VCaP (cell line): ENCODE measurements around the gene TRIOBP.

Source experiments
- H3K27ac ChIP-seq: fragments of 450-650 bp; 2 replicates; pipeline ENCODE4 v1.5.1; 2017
- TF ChIP-seq, protein P1 (sequence below): fragments of 450-650 bp; conservative IDR thresholded peaks from 2 replicates; pipeline ENCODE4 v1.5.1; 2017; ENCODE audit warnings: mild to moderate bottlenecking, moderate library complexity

Gene TRIOBP

DNA sequence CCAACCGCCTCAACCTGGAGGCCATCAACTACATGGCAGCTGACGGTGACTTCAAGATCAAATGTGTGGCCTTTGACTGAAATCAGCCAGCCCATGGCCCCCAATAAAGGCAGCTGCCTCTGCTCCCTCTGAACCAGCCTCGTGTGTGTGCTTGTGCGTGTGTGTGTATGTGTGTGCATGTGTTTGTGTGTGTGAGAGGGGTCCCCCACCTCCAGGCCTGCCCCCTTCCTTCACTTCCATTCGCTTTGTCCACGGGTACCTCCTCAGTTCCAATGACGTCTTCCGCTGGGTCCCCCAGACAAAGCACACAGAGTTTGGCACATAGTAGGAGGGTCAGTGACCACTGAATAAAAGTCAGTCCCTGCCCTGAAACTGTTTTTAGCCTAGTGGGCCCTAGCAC is 17.2 kb upstream of the TRIOBP start:
- TF ChIP-seq, protein P1, sequence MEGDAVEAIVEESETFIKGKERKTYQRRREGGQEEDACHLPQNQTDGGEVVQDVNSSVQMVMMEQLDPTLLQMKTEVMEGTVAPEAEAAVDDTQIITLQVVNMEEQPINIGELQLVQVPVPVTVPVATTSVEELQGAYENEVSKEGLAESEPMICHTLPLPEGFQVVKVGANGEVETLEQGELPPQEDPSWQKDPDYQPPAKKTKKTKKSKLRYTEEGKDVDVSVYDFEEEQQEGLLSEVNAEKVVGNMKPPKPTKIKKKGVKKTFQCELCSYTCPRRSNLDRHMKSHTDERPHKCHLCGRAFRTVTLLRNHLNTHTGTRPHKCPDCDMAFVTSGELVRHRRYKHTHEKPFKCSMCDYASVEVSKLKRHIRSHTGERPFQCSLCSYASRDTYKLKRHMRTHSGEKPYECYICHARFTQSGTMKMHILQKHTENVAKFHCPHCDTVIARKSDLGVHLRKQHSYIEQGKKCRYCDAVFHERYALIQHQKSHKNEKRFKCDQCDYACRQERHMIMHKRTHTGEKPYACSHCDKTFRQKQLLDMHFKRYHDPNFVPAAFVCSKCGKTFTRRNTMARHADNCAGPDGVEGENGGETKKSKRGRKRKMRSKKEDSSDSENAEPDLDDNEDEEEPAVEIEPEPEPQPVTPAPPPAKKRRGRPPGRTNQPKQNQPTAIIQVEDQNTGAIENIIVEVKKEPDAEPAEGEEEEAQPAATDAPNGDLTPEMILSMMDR: no peak
- H3K27ac ChIP-seq: no peak overlapping the region

DNA sequence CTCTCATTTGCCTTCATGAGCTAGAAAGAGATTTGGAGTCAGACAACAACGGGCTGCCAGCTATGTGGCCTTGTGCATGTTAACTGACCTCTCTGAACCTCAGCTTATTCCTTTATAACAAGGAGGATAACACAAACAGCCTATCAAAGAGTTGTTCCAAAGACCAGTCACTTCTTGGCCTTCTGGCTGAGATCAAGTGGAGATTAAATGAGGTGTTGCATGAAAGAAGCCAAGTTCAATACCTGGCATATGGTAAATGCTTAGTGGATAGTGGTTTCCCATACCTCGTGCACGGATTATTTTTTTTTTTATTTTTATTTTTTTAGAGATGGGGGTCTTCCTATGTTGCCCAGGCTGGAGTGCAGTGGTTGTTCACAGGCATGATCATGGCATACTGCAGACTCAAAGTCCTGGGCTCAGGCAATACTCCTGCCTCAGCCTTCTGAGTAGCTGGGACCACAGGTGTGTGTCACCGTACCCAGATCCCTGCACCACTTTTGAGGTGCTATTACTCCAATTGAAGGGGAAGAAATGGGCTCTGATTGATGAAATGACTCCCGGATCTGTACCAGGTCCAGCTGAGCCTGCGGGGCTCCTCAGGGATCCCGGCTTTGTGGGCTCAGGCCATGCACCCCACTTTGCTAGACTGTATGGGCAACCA is 16.5 kb upstream of the TRIOBP start:
- TF ChIP-seq, protein P1: no peak
- H3K27ac ChIP-seq: no peak overlapping the region

DNA sequence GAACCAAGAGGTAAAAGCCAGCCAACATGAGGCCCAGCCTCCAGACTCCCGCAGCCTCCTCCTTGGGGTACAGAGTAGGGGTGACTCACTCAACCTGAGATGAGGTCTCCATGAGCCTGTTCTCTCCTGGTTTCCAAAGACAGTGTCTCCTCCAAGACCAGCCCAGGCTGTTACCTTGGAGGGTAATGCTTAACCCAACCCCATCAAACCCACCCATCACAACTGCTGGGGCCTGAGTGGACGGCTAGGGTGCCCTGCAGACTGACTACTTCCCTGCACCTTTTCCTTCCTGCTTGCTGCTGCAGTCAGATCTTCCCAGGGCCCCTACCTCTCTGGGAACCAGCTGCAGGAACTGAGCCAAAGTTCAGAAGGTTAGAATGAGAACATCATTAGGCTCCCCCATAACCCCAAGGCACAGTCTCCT is 15.8 kb upstream of the TRIOBP start:
- TF ChIP-seq, protein P1: no peak
- no peak overlapping the region for H3K27ac ChIP-seq

DNA sequence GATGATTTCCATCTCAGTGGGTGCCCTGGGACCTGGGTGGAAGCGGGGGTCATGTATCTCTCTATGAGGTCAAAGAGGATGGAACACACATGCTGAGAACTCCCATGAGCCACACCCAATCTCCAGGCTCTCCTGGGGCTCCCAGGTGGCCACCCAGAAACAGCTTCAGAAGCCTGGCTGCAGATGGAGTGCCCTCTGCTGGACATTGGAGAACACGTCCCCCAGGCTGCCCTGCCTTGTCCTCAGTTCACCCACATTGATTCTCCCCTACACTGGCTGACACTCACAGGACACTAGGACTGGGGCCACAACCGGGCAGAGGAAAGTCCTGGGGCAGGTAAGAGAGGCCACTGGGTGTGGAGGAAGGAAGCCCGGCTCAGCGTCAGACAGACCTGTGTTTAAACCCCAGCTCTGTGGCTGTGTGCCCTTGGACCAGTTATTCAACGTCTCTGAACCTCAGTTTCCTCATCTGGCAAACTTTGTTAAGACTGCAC is 15.2 kb upstream of the TRIOBP start:
- no peak overlapping the region for H3K27ac ChIP-seq
- TF ChIP-seq, protein P1: peak; percentile 83

DNA sequence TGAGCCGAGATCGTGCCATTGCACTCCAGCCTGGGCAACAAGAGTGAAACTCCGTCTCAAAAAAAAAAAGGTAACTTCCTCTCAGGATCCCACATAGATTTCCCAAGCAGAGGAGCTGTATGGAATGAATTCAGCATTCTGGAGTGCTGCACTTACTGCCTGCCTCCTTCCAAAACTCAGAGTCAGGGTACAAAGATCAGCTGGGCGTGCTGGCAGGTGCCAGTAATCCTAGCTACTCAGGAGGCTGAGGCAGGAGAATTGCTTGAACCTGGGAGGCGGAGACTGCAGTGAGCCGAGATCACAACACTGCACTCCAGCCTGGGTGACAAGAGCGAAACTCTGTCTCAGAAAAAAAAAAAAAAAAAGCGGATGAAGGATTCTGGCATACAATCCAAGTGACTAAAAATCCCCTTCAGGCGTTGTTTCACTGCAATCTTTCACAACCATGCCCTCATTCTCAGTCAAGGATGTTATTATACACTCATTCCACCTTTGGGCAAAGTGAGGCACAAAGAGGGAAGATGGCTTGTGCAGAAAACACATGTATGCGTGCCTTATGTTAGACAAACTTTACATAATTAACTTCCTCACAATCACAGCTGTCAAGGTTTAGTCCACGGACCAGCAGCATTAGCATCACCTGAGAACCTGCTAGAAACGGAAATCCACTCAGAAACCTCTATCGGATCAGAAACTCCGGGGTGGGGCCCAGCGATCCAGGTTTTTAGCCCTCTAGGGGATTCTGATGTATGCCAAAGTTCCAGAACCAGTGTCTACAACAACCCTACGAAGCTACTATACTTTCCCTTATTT is 11.8 kb upstream of the TRIOBP start:
- TF ChIP-seq, protein P1: no peak
- no peak overlapping the region; the same call in 1 of the 2 replicates for H3K27ac ChIP-seq

DNA sequence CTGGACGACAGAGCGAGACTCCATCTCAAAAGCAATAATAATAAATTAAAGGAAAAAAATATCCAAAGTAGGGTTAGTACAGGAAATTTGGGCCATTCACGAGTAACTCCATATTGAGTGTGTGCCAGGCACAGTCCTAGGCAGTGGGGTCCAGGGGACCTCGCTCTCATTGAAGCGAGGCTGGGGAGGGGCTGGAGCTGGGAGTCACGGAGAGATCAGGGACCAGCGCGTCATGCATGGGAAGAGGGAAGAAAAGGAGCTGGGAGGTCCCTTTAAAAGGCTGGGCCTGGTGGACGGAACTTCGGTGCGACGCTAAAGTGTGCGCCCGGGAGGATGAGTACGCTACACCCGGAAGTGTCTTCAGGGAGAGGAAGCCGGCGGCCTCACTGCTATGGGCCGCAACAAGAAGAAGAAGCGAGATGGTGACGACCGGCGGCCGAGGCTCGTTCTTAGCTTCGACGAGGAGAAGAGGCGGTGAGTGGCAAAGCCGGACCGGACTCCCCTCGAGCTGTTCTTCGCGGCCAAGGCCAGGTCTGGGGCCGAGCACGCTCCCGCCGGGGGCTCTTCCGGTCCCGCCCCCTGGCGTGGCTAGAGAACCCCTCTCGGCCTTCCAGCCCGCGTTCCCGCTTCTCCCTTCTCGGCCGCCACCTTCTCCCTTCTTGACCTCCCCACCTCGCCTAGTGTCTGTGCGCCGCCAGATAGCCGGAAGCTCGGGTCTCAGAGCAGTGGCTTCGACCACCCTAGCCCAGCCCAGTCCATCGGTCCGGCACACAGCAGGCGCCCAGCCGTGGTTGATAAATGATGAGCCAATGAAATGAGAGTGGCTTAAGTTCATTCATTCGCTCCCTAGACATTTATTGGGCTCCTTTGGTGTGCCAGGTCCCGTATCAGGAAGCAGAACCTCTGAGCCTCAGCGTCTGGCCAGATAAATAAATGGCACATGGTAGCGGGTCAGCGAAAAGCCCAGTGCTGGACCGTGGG is 10.6 kb upstream of the TRIOBP start, which contains the start of gene NOL12:
Gene NOL12, plus strand, starts transcription at position 342 of the 981 bp plus-strand sequence. Its CDS starts 50 bp downstream, at position 392.
- peak within 1 kb of the TSS; percentile 81 for H3K27ac ChIP-seq

More for the DNA sequence above, 10.6 kb upstream of the TRIOBP start, which contains the start of gene NOL12:
- TF ChIP-seq, protein P1: no peak
